HG02588 (cell line): ENCODE measurements around the gene ADGRG3.

Experiments
- ATAC-seq: cut with Tn5 transposase; IDR thresholded peaks from one replicate; pipeline ENCODE4 v1.9.1; 2021; ENCODE audit warnings: mild to moderate bottlenecking, moderate library complexity; ENCODE audit not compliant: unreplicated experiment

ADGRG3 gene

DNA sequence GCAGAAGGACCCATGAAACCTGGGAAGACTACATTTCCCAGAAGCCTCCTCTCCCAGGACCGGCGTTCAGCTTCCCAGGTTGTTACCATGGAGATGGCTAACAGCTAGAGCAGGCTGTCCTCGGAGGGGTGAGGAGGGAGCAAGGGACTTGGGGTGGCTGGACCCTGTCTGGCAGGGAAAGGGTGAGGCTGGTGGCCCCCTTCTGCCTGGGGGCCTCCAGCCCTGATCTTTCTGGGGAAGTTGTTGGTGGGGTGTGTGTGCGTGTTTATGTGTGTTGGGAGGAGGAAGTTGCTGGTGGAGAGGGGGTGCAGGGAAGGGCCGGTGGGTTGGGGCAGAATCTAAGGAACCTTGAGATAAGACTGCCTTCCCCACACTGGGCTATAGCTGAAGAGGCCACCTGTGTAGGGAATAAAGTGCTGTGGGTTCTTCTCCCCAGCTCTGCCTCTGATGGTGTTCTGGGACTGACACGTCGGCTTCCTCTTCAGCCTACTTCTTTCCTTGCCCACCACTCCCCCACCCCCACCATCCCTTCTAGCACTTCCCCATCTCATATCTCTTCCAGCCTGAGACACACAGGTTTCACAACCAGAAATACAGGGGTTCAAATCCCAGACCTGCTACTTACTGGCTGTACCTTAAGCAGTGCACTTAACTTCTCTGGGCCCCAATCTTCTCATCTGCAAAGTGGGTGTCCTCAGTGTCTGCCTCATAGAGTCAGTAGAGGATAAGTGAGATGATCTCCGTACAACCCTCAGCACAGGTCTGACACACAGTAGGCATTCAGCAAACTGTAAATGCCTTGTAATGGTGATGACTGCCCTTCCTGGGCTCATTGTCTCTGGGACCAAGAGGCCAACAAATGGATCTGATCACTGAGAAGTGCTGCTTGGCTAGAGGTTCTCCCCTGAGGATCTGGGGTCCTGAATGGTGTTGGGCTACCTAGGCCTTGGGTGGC is 26.9 kb downstream of the ADGRG3 start, which contains the start of gene DRC7:
TSS of gene DRC7 (plus strand) at position 82 of the 955 bp plus-strand sequence. CDS start 3,144 bp downstream, outside the sequence.
- no peak for ATAC-seq

DNA sequence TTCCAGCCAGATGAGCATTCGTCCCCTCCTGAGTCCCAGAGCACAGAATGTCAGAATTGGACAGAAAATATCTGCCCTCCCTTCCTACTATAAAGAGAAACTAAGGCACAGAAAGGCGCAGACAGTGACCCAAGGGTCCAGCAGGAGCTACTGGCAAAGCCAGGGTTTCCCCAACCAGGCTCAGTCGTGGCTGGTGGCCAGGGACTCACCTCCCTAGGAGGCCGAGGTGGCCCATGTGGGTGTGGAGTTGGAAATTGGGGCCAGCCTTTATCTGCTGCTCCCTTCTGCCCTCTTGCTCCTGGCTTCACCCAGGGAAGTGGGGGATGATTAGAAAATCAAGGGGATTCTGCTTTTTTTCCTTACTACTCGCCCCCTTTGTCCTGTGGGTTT is 27.6 kb downstream of the ADGRG3 start:
- no peak for ATAC-seq

DNA sequence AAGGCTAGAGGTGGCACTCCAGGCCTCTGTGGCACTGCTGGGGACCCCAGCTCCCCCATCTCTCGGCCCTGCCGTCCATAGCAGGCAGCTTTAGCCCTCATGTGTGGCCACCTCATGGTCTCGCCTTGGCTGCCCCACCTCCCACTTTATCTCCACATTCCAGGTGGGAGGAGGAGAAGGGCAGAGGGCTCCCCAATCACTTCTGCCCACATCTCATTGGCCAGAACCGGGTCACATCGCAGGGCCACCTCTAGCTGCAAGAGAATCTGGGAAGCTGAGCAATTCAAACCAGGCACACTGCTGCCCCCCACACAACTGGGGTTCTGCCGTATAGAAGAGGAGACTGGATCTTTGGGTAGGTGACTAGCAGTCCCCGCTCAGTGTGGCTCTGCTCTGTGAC is 28.1 kb downstream of the ADGRG3 start:
- ATAC-seq: no peak

DNA sequence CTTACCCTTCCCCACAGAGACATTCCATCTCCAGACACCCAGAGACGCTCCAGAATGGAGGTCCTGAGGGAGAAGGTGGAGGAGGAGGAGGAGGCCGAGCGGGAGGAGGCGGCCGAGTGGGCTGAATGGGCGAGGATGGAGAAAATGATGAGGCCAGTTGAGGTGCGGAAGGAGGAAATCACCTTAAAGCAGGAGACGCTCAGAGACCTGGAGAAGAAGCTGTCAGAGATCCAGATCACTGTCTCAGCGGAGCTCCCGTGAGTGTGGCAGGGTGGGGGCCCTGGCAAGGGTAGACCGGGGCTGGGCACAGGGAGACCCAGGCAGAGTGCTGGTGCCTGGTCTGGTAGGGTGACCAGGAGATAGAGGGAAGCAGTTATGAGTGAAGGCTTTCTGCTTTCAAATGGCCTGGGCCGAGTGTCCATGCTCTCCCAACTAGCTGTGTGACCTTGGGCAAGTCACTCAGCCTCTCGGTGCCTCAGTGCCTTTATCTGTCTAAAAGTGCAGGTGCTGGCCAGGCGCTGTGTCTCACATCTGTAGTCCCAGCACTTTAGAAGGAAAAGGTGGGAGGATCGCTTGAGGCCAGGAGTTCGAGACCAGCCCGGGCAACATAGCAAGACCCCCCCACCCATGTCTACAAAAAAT is 29.9 kb downstream of the ADGRG3 start:
- ATAC-seq: no peak

DNA sequence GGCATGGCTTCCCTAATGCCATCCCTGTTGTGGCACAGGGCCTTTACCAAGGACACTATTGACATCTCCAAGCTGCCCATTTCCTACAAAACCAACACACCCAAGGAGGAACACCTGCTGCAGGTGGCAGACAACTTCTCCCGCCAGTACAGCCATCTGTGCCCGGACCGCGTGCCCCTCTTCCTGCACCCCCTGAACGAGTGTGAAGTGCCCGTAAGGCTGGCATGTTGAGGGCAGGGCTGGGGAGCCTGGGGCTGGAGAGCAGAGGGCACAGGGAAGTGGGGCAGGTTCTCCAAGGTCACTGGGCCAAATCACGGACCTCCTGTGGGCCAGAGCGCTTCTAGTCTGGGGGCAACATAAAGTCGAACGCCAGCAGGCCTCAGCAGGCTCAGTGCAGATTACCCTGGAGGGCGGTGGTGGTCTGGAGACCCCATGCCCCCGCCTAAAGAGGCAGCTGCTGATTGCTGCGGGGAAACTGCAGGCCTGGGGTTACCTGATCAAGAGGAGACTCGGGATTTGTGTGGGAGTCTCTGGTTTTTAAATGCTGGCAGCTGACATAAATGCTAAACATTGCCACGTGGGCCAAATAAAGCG is 30.8 kb downstream of the ADGRG3 start:
- no peak for ATAC-seq

DNA sequence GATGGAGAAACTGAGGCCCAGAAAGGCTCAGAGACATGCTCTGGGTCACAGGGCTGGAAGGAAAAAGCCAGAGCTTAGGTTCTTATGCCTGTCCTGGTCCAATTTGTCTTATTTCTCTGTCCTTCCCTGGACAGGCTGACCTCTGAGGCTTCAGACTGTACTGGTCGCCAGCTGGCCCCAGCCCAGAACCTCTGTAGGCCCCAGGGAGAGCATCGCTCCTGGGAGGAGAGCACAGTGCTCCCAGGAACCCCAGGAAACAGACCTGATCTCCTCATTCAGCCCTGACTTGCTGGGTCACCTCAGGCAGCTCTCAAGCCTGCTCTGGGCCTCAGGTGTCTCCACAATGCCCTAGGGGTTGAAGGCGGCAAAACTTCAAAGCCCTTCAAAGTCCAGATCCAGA is 31.4 kb downstream of the ADGRG3 start:
- ATAC-seq: no peak

DNA sequence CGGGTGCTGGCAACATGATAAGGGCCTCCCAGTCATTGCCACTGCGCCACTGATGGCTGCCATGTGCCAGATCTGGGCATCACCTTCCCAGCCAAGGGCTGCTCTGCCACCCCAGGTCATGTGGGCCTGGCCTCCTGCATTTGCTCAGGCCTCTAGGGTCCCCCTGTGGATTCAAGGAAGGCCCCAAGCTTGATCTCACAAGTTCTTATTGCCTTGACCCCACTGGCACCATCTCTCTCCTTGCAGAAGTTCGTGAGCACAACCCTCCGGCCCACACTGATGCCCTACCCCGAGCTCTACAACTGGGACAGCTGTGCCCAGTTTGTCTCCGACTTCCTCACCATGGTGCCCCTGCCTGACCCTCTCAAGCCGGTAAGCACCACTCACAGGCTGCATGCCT is 31.8 kb downstream of the ADGRG3 start:
- ATAC-seq: no peak

DNA sequence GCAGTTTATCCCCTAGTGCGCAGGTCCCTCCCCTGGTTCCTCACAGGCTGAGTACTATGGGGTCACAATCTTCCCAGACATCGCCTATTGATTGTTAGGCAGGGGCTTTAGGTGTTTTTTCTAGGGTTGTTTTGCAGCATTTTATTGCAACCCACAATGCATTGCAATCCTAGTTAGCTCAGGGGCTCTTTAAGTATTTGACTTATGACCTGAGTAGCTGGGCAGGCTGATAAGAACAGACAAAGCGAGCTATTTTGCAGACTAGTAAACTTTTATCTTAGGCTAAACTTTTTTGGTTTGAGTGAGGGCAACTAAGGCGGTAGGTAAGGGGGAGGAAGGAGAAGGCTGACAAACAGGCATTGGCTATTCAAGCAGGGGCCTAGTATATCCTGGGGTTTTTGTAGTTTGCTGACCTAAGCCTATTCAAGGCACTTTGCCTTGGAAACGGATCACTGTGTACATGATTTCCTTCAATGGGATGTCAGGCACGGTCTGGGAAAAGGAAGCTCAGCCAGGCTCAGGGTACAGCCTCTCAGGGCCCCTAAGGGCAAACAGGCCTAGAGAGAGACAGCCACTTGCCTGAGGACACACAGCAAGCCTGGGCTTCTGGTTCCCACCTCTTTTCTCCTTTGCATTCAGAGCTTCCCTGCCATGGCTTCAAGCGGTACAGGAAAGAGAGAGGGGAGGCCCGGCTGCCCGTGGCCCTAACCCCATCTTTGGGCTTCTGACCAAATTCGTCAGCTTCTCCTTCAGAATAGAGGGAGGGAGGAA is 32.9 kb downstream of the ADGRG3 start:
- no peak for ATAC-seq

DNA sequence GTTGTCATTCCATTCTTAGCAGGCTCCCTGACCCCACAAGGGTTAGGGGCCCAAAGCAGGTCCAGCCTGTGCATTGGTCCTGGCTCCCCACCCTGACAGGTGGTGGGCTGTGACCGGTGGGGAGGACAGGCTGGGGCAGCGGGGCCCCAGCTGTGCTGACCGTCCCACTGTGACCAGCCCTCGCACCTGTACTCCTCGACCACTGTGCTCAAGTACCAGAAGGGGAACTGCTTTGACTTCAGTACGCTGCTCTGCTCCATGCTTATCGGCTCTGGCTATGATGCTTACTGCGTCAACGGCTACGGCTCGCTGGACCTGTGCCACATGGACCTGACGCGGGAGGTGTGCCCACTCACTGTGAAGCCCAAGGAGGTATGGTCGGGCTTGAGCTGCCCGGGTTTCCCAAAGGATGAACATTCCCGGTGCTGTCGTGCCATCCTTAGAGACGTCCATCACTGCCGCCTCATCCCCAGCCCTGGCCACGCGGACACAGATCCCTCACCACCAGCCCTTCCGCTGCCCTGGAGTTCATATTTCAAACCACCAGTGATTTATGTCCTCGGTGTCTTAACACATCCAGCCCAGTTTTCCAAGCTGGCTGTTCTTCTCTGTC is 33.8 kb downstream of the ADGRG3 start:
- no peak for ATAC-seq

DNA sequence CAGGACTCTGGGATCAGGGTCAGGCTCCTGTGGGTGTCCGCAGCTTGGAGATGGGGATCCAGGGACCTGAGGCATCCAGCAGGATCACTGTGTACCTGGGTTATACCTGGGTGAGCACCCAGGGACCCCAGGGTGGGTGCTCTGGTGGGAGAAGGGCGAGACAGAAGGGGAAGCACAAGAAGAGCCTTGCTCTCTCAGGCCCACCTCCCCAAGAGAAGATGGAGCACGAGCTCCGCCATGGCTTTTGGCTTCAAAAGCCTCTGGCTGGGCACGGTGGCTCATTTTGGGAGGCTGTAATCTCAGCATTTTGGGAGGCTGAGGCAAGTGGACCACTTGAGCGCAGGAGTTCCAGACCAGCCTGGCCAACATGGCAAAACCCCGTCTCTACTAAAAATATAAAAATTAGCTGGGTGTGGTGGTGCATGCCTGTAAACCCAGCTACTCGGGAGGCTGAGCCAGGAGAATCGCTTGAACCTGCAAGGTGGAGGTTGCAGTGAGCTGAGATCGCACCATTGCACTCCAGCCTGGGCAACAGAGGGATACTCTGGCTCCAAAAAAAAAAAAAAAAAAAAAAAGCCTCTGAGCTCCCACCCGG is 35.4 kb downstream of the ADGRG3 start:
- ATAC-seq: no peak

DNA sequence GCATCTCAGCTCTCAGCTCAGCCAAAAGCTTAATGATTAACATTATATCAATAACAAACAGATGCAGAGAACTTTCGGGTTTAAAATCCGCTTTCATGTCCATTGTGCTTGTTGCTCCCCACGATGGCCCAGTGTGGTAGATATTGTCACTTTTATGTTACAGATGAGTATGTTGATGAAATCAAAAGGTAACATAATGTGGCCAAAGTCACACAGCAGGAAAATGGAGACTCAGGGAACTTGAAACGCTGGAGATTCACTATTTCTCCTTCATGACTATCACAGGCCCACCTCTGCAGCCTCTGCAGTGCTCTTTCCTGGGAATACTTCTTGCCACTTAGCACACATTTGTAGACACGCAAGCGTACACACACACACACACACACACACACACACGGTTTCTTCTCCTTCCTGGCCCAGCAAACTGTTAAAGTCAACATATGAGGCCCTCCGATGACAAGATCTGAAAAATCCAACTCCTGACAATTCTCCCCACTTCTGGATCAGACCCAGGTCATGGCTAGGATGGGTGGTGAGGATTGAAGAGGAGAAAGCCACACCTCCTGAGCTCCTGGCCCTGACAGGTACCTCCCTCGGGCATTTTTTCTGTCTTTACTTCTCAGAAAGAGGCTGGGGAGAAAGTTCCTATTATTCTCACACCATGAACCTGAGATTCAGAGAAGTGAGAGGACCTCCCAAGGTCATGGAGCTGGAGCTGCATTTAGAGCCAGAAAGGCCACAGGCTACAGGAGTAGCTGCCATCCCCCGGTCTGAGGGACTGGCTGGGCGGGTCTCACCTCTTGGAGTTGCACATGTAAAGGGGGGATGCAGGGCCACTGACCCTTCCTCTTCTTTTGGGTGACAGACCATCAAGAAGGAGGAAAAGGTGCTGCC is 36.2 kb downstream of the ADGRG3 start:
- ATAC-seq: no peak

DNA sequence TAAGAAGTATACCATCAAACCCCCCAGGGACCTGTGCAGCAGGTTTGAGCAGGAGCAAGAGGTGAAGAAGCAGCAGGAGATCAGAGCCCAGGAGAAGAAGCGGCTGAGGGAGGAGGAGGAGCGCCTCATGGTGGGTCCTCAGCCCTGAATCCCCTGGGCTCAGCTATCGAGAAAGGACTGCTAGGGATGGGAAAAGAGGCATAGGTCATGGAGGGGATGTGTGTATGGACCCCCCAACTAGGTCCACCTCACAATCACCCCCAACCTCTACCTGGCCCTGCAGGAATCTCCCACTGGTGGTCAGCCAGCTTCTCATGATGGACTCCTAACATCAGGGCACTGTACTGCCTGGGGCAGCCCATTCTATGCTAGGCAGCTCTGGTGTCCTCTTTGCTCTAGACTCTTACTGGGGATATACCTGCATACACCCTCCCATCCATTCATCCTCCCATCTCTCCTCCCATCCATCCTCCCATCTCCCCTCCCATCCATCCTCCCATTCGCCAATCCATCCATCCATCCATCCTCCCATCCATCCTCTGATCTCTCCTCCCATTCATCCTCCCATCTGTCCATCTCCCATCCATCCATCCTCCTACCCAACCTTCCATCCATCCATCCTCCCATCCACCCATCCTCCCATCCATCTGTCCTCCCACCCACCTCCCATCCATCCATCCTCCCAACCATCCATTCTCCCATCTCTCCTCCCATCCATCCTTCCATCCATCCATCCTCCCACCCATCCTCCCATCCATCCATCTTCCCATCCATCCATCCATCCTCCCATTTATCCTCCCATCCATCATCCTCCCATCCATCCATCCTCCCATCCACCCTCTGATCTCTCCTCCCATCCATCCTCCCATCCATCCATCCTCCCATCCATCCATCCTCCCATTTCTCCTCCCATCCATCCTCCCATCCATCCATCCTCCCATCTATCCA is 37.1 kb downstream of the ADGRG3 start:
- no peak for ATAC-seq

DNA sequence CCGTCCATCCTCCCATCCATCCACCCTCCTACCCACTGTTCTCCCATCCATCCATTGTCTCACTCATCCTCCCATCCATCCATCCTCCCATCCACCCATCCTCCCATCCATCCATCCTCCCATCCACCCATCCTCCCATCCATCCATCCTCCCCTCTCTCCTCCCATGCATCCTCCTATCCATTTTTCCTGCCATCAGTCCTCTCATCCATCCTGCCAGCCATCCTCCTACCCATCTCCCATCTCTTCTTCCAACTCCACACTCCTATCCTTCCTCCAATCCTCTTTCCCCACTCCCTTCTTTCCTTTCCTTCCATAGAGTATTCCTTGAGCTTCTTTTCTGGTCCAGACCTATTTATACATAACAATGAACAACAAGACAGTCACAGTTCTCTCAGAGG is 38.6 kb downstream of the ADGRG3 start:
- ATAC-seq: no peak

DNA sequence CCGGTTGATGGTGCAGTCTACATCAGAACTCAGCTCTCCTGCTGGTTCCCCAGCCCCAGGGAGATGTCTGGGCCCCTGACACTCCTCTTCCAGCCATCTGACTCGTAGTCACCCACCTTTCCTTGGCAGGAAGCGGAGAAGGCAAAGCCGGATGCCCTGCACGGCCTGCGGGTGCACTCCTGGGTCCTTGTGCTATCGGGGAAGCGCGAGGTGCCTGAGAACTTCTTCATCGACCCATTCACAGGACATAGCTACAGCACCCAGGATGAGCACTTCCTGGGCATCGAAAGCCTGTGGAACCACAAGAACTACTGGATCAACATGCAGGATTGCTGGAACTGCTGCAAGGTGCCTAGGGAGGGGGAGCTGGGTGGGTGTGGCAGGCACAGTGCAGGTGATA is 39.2 kb downstream of the ADGRG3 start:
- ATAC-seq: no peak

DNA sequence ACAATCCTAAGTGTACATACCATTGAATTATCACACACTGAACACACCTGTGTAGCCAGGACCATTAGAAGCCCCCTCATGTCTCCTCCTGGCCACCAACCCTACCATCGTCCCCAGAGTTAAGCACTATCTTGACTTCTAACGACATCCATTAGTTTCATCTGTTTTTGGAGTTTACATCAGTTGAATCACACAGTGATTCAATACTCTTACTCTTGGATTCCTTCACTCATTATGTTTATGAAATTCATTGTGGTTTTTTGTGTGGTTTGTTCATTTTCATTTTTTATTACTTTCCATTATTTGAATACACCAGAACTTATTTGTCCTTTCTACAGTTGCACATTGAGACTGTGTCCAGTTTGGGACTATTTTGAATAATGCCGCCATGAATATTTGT is 40.1 kb downstream of the ADGRG3 start:
- no peak for ATAC-seq

DNA sequence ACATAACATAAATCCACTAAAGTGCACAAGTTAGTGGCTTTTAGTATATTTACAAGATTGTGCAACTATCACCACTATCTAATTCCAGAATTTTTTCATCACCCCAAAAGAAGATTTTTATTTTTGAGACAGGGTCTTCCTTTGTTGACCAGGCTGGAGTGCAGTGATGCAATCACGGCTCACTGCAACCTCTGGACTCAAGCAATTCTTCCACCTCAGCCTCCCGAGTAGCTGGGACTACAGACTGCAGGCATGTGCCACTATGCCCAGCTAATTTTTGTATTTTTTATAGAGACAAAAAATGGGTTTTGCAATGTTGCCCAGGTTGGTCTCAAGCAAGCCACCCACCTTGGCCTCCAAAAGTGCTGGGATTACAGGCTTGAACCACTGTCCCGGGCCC is 41.6 kb downstream of the ADGRG3 start:
- no peak for ATAC-seq

DNA sequence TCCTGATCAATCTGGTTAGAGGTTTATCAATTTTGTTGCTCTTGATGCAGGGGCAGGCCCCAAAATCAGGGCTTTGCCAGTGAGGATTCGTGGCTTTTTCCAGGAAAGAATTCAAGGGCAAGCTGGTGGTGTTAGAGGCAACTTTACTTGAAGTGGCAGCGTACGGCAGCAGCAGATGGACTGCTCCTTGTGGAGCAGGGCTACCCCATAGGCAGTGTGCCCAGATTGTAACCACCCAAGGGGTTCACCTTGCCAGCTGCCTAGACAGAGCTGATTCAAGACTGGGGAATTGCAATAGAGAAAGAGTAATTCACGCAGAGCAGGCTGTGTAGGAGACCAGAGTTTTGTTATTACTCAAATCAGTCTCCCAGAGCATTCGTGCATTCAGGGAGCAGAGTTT is 43.2 kb downstream of the ADGRG3 start:
- ATAC-seq: no peak

DNA sequence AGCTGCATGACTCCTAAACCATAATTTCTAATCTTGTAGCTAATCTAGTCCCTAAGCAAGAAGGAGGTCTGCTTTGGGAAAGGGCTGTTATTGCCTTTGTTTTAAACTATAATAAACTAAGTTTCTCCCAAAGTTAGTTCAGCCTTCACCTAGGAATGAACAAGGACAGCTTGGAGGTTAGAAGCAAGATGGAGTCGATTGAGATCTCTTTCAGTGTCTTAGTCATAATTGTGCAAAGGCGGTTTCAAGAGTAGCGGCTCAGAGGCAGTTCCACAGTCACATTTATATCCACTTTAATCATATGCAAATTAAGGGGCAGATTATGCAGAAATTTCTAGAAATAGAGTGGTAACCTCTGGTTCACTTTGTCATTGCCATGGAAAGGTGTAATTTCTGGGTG is 43.9 kb downstream of the ADGRG3 start:
- no peak for ATAC-seq
